A549 treated with GW870086 at 1 μM for 4 hours (cell line): Measurements from ENCODE around the gene KIR2DL4. TPM values are rescaled to one million over a fixed set of nuclear protein-coding genes. Genes with fewer than 3 reads are reported as not detected.

Experiments
- total RNA-seq: library from RNA; stranded (reverse); fragments of 200-300 nt; extraction: Qiagen RNA extraction; gene quantifications from 5 replicates; pipeline ENCODE4 v1.2.3, GENCODE V29; 2022; ENCODE audit warnings: low read depth

KIR2DL4 gene
- not detected in 5 replicates for total RNA-seq

DNA sequence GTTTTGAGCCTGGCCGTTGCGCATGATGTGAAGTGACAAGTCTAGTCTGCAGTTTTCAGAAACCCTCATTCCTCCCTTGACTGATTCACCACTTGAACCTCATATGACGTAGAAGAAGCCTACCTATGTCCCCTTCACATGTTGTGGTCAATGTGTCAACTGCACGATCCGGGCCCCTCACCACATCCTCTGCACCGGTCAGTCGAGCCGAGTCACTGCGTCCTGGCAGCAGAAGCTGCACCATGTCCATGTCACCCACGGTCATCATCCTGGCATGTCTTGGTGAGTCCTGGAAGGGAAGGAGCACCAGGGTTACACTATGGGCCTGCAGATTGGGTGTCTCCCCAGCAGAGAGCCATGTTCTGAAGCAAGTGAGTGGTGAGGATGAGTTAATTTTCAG lies at the start of gene KIR2DL4:
KIR2DL4 (plus strand) TSS at position 201 of the 400 bp plus-strand sequence; CDS start at position 243, 42 bp downstream.

DNA sequence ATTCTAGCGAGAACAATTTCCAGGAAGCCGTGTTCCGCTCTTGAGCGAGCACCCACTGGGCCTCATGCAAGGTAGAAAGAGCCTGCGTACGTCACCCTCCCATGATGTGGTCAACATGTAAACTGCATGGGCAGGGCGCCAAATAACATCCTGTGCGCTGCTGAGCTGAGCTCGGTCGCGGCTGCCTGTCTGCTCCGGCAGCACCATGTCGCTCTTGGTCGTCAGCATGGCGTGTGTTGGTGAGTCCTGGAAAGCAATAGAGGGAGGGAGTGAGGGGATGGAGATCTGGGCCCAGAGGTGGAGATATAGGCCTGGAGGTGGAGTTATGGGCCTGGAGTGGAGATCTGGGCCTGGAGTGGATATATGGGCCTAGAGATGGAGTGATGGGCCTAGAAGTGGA lies 33.8 kb upstream of the KIR2DL4 start, which contains the start of gene KIR2DL1:
KIR2DL1 (plus strand) TSS at position 148 of the 400 bp plus-strand sequence; CDS start at position 206, 58 bp downstream.

DNA sequence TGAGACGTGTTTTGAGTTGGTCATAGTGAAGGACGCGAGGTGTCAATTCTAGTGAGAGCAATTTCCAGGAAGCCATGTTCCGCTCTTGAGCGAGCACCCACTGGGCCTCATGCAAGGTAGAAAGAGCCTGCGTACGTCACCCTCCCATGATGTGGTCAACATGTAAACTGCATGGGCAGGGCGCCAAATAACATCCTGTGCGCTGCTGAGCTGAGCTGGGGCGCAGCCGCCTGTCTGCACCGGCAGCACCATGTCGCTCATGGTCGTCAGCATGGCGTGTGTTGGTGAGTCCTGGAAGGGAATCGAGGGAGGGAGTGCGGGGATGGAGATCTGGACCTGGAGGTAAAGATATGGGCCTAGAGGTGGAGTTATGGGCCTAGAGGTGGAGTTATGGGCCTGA lies 12.8 kb downstream of the KIR2DL4 start, which contains the start of gene KIR3DL1:
KIR3DL1 (plus strand) TSS at position 218 of the 400 bp plus-strand sequence.

DNA sequence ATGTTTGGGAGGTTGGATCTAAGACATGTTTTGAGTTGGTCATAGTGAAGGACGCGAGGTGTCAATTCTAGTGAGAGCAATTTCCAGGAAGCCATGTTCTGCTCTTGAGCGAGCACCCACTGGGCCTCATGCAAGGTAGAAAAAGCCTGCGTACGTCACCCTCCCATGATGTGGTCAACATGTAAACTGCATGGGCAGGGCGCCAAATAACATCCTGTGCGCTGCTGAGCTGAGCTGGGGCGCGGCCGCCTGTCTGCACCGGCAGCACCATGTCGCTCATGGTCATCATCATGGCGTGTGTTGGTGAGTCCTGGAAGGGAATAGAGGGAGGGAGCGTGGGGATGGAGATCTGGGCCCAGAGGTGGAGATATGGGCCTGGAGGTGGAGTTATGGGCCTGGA lies 29.1 kb downstream of the KIR2DL4 start, which contains the start of gene KIR2DS4:
KIR2DS4 (plus strand) TSS at position 181 of the 400 bp plus-strand sequence.

DNA sequence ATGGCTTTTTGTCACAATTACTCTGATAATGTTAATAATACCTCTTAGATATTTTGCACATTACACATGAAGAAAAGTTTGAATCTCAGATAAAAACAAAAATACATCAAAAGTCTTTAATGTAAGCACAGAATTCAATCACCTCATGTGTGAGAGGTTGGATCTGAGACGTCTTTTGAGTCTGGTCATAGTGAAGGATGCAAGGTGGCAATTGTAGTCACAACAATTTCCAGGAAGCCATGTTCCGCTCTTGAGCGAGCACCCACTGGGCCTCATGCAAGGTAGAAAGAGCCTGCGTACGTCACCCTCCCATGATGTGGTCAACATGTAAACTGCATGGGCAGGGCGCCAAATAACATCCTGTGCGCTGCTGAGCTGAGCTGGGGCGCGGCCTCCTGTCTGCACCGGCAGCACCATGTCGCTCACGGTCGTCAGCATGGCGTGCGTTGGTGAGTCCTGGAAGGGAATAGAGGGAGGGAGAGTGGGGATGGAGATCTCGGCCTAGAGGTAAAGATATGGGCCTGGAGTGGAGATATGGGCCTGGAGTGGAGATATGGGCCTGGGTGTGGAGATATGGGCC lies 46.7 kb downstream of the KIR2DL4 start, which contains the start of gene KIR3DL2:
KIR3DL2 (plus strand) TSS at position 383 of the 580 bp plus-strand sequence; CDS start at position 416, 33 bp downstream.

Other genes with a start within 250 kb of the KIR2DL4 start
- not detected in 5 replicates for gene LILRA2, start 229.8 kb upstream of the KIR2DL4 start, total RNA-seq
- not detected in 5 replicates for gene LILRA1, start 210.0 kb upstream of the KIR2DL4 start, total RNA-seq
- not detected in 5 replicates for gene LILRB1, start 173.1 kb upstream of the KIR2DL4 start, total RNA-seq
- gene LILRB4, start 140.6 kb upstream of the KIR2DL4 start, total RNA-seq, result not detected in 5 replicates
- not detected in 5 replicates for gene KIR3DL3, start 79.2 kb upstream of the KIR2DL4 start, total RNA-seq
- not detected in 5 replicates for gene KIR2DL3, start 65.1 kb upstream of the KIR2DL4 start, total RNA-seq
- not detected in 5 replicates for gene KIR2DL1, start 33.8 kb upstream of the KIR2DL4 start, total RNA-seq
- not detected in 5 replicates for gene KIR3DL1, start 12.9 kb downstream of the KIR2DL4 start, total RNA-seq
- gene KIR2DS4, start 29.1 kb downstream of the KIR2DL4 start, total RNA-seq, result not detected in 5 replicates
- gene KIR3DL2, start 46.8 kb downstream of the KIR2DL4 start, total RNA-seq, result not detected in 5 replicates
- not detected in 5 replicates for gene FCAR, start 70.6 kb downstream of the KIR2DL4 start, total RNA-seq
- not detected in 5 replicates for gene NCR1, start 102.5 kb downstream of the KIR2DL4 start, total RNA-seq
- gene NLRP7, start 143.9 kb downstream of the KIR2DL4 start, total RNA-seq, result 0.07 TPM in 1 of 5 replicates, not detected in the others
- gene NLRP2, start 162.8 kb downstream of the KIR2DL4 start, total RNA-seq, result 24.3 to 27.0 TPM (median 26.5 TPM) in 5 replicates
- 0.08 to 0.22 TPM (median 0.17 TPM) in 4 of 5 replicates, not detected in the other for gene GP6, start 234.7 kb downstream of the KIR2DL4 start, total RNA-seq